Fibroblast of mammary gland (primary cell): ENCODE results near the gene CCDC138.

Experiments
- DNase-seq: peaks from one replicate; pipeline ENCODE4 v3.0.0-alpha.2; 2010; ENCODE audit warnings: low read depth
- H3K4me3 ChIP-seq: 2 replicates; pipeline ENCODE4 v1.5.1; 2011; ENCODE audit warnings: low read depth, mild to moderate bottlenecking, low read length, moderate library complexity; ENCODE audit not compliant: control insufficient read depth
- TF ChIP-seq, protein P1 (sequence below): conservative IDR thresholded peaks from 2 replicates; pipeline ENCODE4 v1.5.1; 2011; ENCODE audit warnings: low read depth, low read length, inconsistent platforms; ENCODE audit not compliant: control insufficient read depth, insufficient read depth

CCDC138 gene

DNA sequence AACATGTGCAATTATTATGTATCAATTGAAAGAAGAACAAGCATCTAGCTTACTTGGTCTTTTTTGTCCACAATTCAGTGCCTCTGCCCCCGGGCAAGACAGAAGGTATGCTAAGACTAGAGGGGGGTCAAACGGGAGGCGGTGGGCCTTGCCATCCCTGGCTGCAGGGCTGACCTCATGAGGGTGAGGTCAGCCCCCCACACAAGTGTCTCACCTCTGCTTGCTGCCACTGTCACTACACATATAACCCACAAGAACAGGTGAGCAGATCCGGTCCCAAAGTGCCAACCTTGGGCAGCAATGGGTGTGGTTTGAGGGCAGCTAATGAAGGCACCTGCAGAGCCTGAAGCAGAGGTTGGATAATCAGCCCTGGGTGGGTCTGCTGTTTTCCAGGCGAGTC is 131.0 kb downstream of the CCDC138 start:
- no peak for DNase-seq
- TF ChIP-seq, protein P1, sequence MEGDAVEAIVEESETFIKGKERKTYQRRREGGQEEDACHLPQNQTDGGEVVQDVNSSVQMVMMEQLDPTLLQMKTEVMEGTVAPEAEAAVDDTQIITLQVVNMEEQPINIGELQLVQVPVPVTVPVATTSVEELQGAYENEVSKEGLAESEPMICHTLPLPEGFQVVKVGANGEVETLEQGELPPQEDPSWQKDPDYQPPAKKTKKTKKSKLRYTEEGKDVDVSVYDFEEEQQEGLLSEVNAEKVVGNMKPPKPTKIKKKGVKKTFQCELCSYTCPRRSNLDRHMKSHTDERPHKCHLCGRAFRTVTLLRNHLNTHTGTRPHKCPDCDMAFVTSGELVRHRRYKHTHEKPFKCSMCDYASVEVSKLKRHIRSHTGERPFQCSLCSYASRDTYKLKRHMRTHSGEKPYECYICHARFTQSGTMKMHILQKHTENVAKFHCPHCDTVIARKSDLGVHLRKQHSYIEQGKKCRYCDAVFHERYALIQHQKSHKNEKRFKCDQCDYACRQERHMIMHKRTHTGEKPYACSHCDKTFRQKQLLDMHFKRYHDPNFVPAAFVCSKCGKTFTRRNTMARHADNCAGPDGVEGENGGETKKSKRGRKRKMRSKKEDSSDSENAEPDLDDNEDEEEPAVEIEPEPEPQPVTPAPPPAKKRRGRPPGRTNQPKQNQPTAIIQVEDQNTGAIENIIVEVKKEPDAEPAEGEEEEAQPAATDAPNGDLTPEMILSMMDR = no peak
- no peak overlapping the region for H3K4me3 ChIP-seq

DNA sequence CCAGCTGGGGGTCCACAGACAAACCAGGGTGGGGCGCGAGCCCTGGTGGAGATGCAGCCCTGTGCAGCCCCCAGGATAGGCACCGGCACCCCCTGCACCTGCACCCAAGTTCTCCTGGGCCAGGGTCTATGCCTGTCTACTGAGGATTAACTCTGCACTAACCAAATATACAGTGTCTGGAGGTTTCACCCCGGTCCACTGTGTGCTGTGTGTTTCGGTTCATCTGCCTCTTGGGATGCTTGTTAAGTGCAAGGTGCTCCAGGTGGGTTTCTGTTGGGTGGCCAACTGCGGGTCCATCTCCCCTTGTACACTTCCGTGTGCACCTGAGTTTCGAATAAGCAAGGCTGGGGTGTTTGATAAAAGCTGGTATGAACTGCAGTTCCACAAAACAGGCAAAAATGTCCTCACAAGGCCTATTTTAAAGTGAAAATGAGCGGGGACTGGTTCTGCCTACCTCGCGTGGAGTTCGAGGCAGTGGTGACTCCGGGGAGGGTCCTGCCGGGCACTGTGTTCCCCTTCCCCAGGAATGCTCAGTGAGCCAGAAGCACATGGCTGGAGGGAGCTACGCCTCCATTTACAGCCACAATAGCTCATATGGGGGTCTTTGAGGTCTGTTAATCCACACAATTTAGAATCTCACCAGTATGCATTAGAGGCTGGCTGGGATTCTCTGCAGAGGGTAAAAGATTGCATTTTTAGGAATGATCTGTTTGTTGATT is 131.7 kb downstream of the CCDC138 start:
- TF ChIP-seq, protein P1 = no peak
- no peak for DNase-seq
- no peak overlapping the region for H3K4me3 ChIP-seq

DNA sequence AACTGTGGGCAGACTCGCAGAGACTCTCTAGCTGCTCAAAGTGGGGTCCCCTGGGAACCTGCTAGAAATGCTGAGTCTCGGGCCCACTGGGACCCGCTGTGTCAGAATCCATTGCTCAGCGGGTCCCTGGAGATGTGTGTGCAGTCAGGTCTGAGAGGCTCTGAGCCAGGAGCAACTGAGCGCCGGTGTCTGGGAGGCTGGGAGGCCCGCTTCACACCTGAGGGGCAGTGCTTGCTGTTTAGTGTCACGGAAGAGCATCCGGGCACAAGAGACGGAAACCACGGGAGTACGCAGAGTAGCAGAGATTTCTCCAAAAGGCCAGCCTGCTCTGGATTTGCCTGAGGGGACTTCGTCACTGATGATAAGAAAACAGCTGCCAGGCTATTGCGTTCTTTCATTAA is 132.4 kb downstream of the CCDC138 start:
- H3K4me3 ChIP-seq = no peak overlapping the region
- no peak for DNase-seq
- TF ChIP-seq, protein P1 = no peak

DNA sequence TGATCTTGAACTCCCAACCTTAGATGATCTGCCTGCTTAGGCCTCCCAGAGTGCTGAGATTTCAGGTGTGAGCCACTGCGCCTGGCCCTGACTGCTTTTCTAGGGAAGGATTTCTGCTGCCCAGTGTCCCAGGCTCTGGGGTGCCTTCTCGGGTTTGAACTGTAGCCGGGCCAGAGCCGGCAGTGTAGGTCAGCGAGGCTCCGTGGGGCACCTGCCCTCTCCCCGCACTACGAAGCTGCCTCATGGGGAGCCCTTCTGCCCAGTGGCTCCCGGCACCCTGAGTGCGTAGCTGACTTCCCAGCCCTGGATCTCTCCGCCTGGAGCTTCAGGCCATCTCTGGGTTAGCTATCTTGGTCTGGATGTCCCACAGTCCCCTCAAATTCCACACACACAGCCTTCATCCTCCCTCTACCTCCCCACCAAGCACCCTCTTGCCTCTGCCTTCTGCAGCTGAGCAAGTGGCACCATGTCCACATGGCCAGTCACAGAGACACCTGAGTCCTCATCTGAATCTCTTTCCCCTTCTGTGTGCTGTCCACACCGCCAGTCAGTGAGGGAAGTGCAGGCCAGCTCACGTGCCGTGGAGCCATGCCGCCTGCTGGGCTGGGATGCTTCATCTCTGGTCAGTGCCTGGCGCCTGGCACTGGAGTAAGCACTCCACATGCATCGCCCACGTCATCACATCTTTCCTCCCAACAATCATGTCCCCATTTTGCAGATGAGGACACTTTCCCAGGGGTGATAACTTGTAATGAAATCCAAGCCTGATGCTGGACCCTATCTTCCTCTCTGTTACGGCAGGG is 133.2 kb downstream of the CCDC138 start:
- H3K4me3 ChIP-seq = no peak overlapping the region
- no peak for DNase-seq
- TF ChIP-seq, protein P1 = no peak

DNA sequence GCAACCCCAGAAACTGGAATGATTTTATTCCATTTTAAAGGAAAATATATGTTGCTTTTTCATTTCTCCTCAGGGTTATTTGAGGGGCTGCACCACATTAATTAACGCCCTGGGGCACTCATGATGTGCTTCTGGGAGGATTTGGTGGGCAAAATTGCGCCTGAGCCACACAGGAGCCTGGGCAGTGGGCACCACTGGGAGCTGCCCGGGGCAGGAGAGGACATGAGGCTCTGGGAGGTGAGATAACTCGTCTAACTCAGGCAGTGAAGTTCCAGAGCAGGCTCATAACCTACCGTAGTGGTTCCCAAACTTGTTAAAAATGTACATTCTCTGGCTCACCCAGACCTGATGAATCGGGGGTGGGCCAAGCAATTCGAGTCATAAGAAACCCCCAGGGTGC is 134.1 kb downstream of the CCDC138 start:
- no peak overlapping the region for H3K4me3 ChIP-seq
- TF ChIP-seq, protein P1 = no peak
- DNase-seq = no peak

DNA sequence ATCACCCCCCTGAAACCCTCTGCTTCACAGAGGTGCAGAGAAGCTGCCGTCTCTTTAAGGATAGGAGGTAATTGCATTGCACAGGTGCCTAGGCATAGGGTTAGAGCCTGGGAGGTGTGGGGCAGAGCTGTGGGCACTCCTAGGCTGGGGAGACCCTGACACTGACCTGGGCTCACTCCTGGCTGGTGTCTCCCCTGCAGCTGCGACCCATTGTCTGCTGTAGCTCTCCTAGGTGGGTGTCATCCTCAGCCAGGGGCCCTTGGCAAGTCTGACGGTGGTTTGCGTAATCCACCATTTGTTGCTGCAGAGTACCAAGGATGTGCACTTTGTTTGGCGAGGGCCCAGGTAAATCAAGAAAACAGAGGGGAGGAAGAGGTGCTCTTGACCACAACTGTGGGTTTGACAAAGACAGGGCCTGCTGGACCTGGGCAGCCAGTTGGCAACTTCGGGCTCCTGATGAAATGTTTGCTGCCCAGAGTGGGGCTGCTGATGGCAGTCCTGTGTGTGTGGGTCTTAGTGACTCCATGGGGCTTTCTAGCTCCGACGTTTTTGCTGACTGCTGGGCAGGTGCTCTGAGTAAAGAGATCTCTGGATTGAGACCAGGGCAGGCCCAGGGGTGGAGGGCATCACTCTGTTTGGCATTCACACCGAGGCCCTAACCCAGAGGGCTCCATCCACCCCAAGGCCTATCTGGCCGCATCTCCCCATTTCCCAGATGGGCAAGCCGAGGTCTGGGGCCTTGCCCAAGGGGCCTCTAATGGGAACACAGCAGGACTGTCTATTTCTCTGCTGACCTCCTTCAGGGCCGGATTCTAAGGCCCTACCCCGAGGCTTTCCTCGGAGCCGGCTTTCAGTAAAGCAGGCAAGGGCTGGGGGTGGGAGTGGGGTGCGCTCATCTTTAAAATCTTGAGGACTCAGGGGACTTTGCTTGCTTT is 134.8 kb downstream of the CCDC138 start:
- TF ChIP-seq, protein P1 = no peak
- H3K4me3 ChIP-seq = no peak overlapping the region
- no peak for DNase-seq
